Mesendoderm (in vitro differentiated cells): ENCODE data around the gene BTBD6.

Source experiments
- DNase-seq: peaks from one replicate; pipeline ENCODE4 v3.0.0; 2013
- H2AK5ac ChIP-seq: 2 replicates; pipeline ENCODE4 v1.6.1; 2013; ENCODE audit warnings: low read length, inconsistent platforms
- H2BK120ac ChIP-seq: 2 replicates; pipeline ENCODE4 v1.6.1; 2013; ENCODE audit warnings: low read depth, mild to moderate bottlenecking, low read length, moderate library complexity, mixed read lengths
- H2BK15ac ChIP-seq: replicated peaks from 2 replicates; pipeline ENCODE4 v1.6.1; 2013; ENCODE audit warnings: low read depth, mild to moderate bottlenecking, moderate library complexity
- H2BK5ac ChIP-seq: 2 replicates; pipeline ENCODE4 v1.6.1; 2013; ENCODE audit warnings: low read length, inconsistent platforms
- H3K18ac ChIP-seq: 2 replicates; pipeline ENCODE4 v1.6.1; 2013; ENCODE audit warnings: mild to moderate bottlenecking, low read length, mixed read lengths
- H3K23ac ChIP-seq: one replicate; pipeline ENCODE4 v1.6.1; 2013; ENCODE audit warnings: low read length
- H3K27ac ChIP-seq: 2 replicates; pipeline ENCODE4 v1.5.1; 2013; ENCODE audit warnings: low read depth, mild to moderate bottlenecking, inconsistent platforms, low read length, moderate library complexity
- H3K27me3 ChIP-seq: 2 replicates; pipeline ENCODE4 v1.6.1; 2013; ENCODE audit warnings: low read length, control low read depth, mild to moderate bottlenecking, inconsistent platforms; ENCODE audit not compliant: insufficient read depth, poor library complexity
- H3K36me3 ChIP-seq: 2 replicates; pipeline ENCODE4 v1.6.1; 2013; ENCODE audit warnings: low read length, inconsistent platforms; ENCODE audit not compliant: control insufficient read depth, insufficient read depth
- H3K4ac ChIP-seq: one replicate; pipeline ENCODE4 v1.6.1; 2013; ENCODE audit warnings: low read depth, mild to moderate bottlenecking, low read length, moderate library complexity
- H3K4me1 ChIP-seq: 2 replicates; pipeline ENCODE4 v1.6.1; 2013; ENCODE audit warnings: low read depth, low read length, inconsistent platforms; ENCODE audit not compliant: control insufficient read depth
- H3K4me2 ChIP-seq: 2 replicates; pipeline ENCODE4 v1.6.1; 2013; ENCODE audit warnings: low read length
- H3K4me3 ChIP-seq: 2 replicates; pipeline ENCODE4 v1.5.1; 2013; ENCODE audit warnings: mild to moderate bottlenecking, low read length
- H3K56ac ChIP-seq: one replicate; pipeline ENCODE4 v1.6.1; 2013; ENCODE audit warnings: low read length
- H3K79me1 ChIP-seq: 2 replicates; pipeline ENCODE4 v1.6.1; 2013; ENCODE audit warnings: low read length, inconsistent platforms
- H3K79me2 ChIP-seq: 2 replicates; pipeline ENCODE4 v1.6.1; 2013; ENCODE audit warnings: mild to moderate bottlenecking, low read length; ENCODE audit not compliant: control insufficient read depth, insufficient read depth
- H3K9ac ChIP-seq: 2 replicates; pipeline ENCODE4 v1.6.1; 2013; ENCODE audit warnings: low read length, inconsistent platforms
- H4K5ac ChIP-seq: one replicate; pipeline ENCODE4 v1.6.1; 2013; ENCODE audit warnings: low read length
- H4K8ac ChIP-seq: one replicate; pipeline ENCODE4 v1.6.1; 2013; ENCODE audit warnings: low read depth, mild to moderate bottlenecking, control low read depth, low read length, moderate library complexity
- WGBS: extraction: QIAGEN DNeasy Blood & Tissue Kit; methylation state at CpG from one replicate; pipeline ENCODE4 v1.1.7; 2013; ENCODE audit warnings: low lambda C conversion rate, missing lambda C conversion rate; ENCODE audit not compliant: insufficient coverage; ENCODE audit errors: extremely low coverage; 5-methylcytosine and 5-hydroxymethylcytosine counted together

The BTBD6 gene

DNA sequence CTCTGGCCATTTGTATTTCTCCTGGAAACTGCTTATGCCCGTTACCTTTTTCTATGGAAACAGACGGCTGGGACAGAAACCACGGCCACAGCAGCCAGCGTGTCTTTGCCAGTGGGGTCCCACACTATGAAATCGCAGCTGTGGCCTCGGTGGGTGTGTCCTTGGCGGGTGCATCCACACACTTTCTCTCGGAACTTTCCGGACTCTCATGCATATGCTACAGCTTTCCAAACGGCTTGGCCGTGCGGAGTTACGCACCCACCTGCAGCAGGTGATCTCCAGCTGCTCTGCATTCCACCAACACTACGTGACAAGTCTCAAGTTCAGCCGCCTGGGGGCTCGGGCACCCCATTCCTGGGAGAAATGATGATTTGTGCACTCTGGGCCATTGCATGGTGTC lies 1.3 kb upstream of the BTBD6 start:
- no peak overlapping the region for H3K27ac ChIP-seq
- no peak overlapping the region for H3K18ac ChIP-seq
- no peak overlapping the region for H4K8ac ChIP-seq
- no peak for DNase-seq
- no peak overlapping the region for H3K4me3 ChIP-seq
- no peak overlapping the region for H4K5ac ChIP-seq
- H2BK120ac ChIP-seq = no peak overlapping the region
- no peak overlapping the region for H2AK5ac ChIP-seq
- H3K27me3 ChIP-seq = no peaks in the 10 kb centered on the region
- no peak overlapping the region for H3K4me2 ChIP-seq
- no peak overlapping the region for H3K23ac ChIP-seq
- H3K9ac ChIP-seq = no peak overlapping the region
- no CpG with 5 or more reads among the region's 16 CpGs for WGBS
- H3K56ac ChIP-seq = no peak overlapping the region
- peaks cover 2% of the 10 kb centered on the region for H3K79me1 ChIP-seq
- no peaks in the 10 kb centered on the region for H3K4me1 ChIP-seq
- H3K4ac ChIP-seq = no peak overlapping the region
- H2BK15ac ChIP-seq = no peak overlapping the region
- H2BK5ac ChIP-seq = no peak overlapping the region
- H3K79me2 ChIP-seq = no peaks in the 10 kb centered on the region
- H3K36me3 ChIP-seq = peaks cover 2% of the 10 kb centered on the region

- Histone ChIP-seq H3K56ac (peak overlapping the region; percentile 87), H3K79me1 (peaks cover 2% of the 10 kb centered on the region), H2BK120ac (no peak overlapping the region), H3K4me1 (no peaks in the 10 kb centered on the region), H3K18ac (no peak overlapping the region), H3K4ac (no peak overlapping the region), H3K23ac (no peak overlapping the region), H3K27me3 (no peaks in the 10 kb centered on the region), H3K4me2 (peak overlapping the region; percentile 94), H3K27ac (no peak overlapping the region), H3K36me3 (peaks cover 2% of the 10 kb centered on the region), H3K9ac (peak overlapping the region; percentile 69), H4K5ac (no peak overlapping the region), H3K79me2 (no peaks in the 10 kb centered on the region), H2AK5ac (no peak overlapping the region), H2BK15ac (no peak overlapping the region), H4K8ac (no peak overlapping the region), H3K4me3 (peak overlapping the region; percentile 53), H2BK5ac (no peak overlapping the region)
- WGBS = no CpG with 5 or more reads among the region's 42 CpGs
- no peak for DNase-seq
Observed at GRCh38 chr14:105247715-105248367, 492 bp upstream of the BTBD6 start.

DNA sequence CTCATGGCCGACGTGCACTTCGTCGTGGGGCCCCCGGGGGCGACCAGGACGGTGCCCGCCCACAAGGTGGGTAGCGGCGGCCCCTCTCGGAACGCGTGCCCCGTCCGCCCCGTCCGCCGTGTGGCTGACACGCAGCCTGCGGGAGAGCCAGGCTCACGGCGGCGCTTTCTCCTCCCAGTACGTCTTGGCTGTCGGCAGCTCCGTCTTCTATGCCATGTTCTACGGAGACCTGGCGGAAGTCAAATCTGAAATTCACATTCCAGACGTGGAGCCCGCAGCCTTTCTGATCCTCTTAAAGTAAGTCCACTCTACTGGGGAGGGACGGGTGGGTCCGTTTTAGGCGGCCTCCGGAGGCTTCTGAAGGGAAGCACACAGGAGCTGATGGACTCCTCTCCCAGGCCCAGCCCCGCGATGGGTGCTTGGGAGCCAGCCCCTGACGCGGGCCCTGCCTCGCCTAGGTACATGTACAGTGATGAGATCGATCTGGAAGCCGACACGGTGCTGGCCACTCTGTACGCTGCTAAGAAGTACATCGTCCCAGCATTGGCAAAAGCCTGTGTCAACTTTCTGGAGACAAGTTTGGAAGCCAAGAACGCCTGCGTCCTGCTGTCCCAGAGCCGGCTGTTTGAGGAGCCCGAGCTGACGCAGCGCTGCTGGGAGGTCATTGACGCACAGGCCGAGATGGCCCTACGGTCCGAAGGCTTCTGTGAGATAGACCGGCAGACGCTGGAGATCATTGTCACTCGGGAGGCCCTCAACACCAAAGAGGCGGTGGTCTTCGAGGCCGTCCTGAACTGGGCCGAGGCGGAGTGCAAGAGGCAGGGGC lies 1.1 kb downstream of the BTBD6 start:
- H3K18ac ChIP-seq = peak overlapping the region; percentile 87
- H3K9ac ChIP-seq = peak overlapping the region; percentile 82
- peak overlapping the region; percentile 46 for H3K4ac ChIP-seq
- H3K4me3 ChIP-seq = peak overlapping the region; percentile 28
- H3K79me1 ChIP-seq = peaks cover 2% of the 10 kb centered on the region
- no peaks in the 10 kb centered on the region for H3K27me3 ChIP-seq
- peak overlapping the region; percentile 88 for H3K56ac ChIP-seq
- peak overlapping the region; percentile 11 for H3K27ac ChIP-seq
- peak; percentile 27 for DNase-seq
- H3K4me2 ChIP-seq = peak overlapping the region; percentile 48
- H2BK15ac ChIP-seq = no peak overlapping the region
- no peaks in the 10 kb centered on the region for H3K4me1 ChIP-seq
- WGBS = no CpG with 5 or more reads among the region's 62 CpGs
- H4K8ac ChIP-seq = no peak overlapping the region
- H2BK5ac ChIP-seq = no peak overlapping the region
- no peaks in the 10 kb centered on the region for H3K79me2 ChIP-seq
- no peak overlapping the region for H2BK120ac ChIP-seq
- no peak overlapping the region for H3K23ac ChIP-seq
- peaks cover 2% of the 10 kb centered on the region for H3K36me3 ChIP-seq
- no peak overlapping the region for H4K5ac ChIP-seq
- no peak overlapping the region for H2AK5ac ChIP-seq

GRCh38 chr14:105250008-105250366 lies 1.7 kb downstream of the BTBD6 start:
- WGBS = no CpG with 5 or more reads among the region's 16 CpGs

GRCh38 chr14:105250986-105251385 lies 2.7 kb downstream of the BTBD6 start:
- H3K4ac ChIP-seq = no peak overlapping the region
- no peaks in the 10 kb centered on the region for H3K79me2 ChIP-seq
- no peak overlapping the region for H3K4me2 ChIP-seq
- H4K8ac ChIP-seq = no peak overlapping the region
- no peaks in the 10 kb centered on the region for H3K27me3 ChIP-seq
- no CpG with 5 or more reads among the region's 4 CpGs for WGBS
- H3K18ac ChIP-seq = no peak overlapping the region
- no peak overlapping the region for H2BK5ac ChIP-seq
- H3K36me3 ChIP-seq = peaks cover 2% of the 10 kb centered on the region
- H2AK5ac ChIP-seq = no peak overlapping the region
- H4K5ac ChIP-seq = no peak overlapping the region
- H2BK15ac ChIP-seq = no peak overlapping the region
- DNase-seq = no peak
- no peak overlapping the region for H3K23ac ChIP-seq
- no peak overlapping the region for H3K9ac ChIP-seq
- H3K56ac ChIP-seq = no peak overlapping the region
- H3K79me1 ChIP-seq = peaks cover 2% of the 10 kb centered on the region
- no peak overlapping the region for H2BK120ac ChIP-seq
- H3K4me3 ChIP-seq = no peak overlapping the region
- H3K27ac ChIP-seq = no peak overlapping the region
- no peaks in the 10 kb centered on the region for H3K4me1 ChIP-seq

More at GRCh38 chr14:105250008-105250366, 1.7 kb downstream of the BTBD6 start:
- no peak overlapping the region for H3K4me3 ChIP-seq
- H3K56ac ChIP-seq = peak overlapping the region; percentile 42
- H3K27me3 ChIP-seq = no peaks in the 10 kb centered on the region
- H2BK15ac ChIP-seq = no peak overlapping the region
- no peak overlapping the region for H3K18ac ChIP-seq
- H3K4me1 ChIP-seq = no peaks in the 10 kb centered on the region
- no peaks in the 10 kb centered on the region for H3K79me2 ChIP-seq
- no peak overlapping the region for H3K23ac ChIP-seq
- H3K27ac ChIP-seq = no peak overlapping the region
- H4K5ac ChIP-seq = no peak overlapping the region
- DNase-seq = no peak
- H3K4me2 ChIP-seq = no peak overlapping the region
- no peak overlapping the region for H2BK5ac ChIP-seq
- H3K79me1 ChIP-seq = peaks cover 2% of the 10 kb centered on the region
- H3K36me3 ChIP-seq = peaks cover 2% of the 10 kb centered on the region
- H2AK5ac ChIP-seq = no peak overlapping the region
- no peak overlapping the region for H2BK120ac ChIP-seq
- H3K9ac ChIP-seq = no peak overlapping the region
- H4K8ac ChIP-seq = no peak overlapping the region
- no peak overlapping the region for H3K4ac ChIP-seq
